Measurements from ENCODE around the gene LAMC3.

GRCh38 chr9:130981002-130981755 lies 27.8 kb upstream of the LAMC3 start:
- TF ChIP-seq CTCF (IDR thresholded peaks at IDR 0.05), result no peak
- no peak for TF ChIP-seq EZH2 (IDR thresholded peaks at IDR 0.05)
- no peak for TF ChIP-seq EZH2phosphoT487 (IDR thresholded peaks at IDR 0.05)

Data from neural progenitor cell (in vitro differentiated cells).